Keratinocyte (primary cell): ENCODE results near the gene TRPM2. TPM values are rescaled to one million over a fixed set of nuclear protein-coding genes. Genes with fewer than 3 reads are reported as not detected.

Experiments used
- DNase-seq: peaks from one replicate; pipeline ENCODE4 v3.0.0-alpha.2; 2011; ENCODE audit warnings: low read depth, missing footprints, low spot score
- FAIRE-seq: peaks from 2 replicates; lab custom pipeline; 2011; peaks lifted over from hg19 to GRCh38; lab: Jason Lieb, UNC
- H2AFZ ChIP-seq: 2 replicates; pipeline ENCODE4 v1.6.0; 2012; ENCODE audit warnings: low read length, control low read depth, inconsistent platforms; ENCODE audit not compliant: control insufficient read depth
- H3K27ac ChIP-seq: 2 replicates; pipeline ENCODE4 v1.5.1; 2011; ENCODE audit warnings: low read length; ENCODE audit not compliant: control insufficient read depth, insufficient read depth
- H3K27me3 ChIP-seq: 3 replicates; pipeline ENCODE4 v1.6.0; 2011; ENCODE audit warnings: low read length; ENCODE audit not compliant: control insufficient read depth, insufficient read depth; ENCODE audit errors: extremely low read depth
- H3K36me3 ChIP-seq, 2 experiments: 2 replicates in 1 of 2; 3 replicates in 1 of 2; pipeline ENCODE4 v1.5.1; 2011; ENCODE audit warnings: low read length in 2 of 2, mild to moderate bottlenecking in 1 of 2; ENCODE audit not compliant: control insufficient read depth in 2 of 2, insufficient read depth in 2 of 2; ENCODE audit errors: extremely low read depth in 1 of 2
- H3K4me1 ChIP-seq: 3 replicates; pipeline ENCODE4 v1.5.1; 2011; ENCODE audit warnings: low read length; ENCODE audit not compliant: control insufficient read depth, insufficient read depth; ENCODE audit errors: extremely low read depth
- H3K4me2 ChIP-seq: 3 replicates; pipeline ENCODE4 v1.6.0; 2011; ENCODE audit warnings: low read depth, low read length; ENCODE audit not compliant: control insufficient read depth, insufficient read depth; ENCODE audit errors: extremely low read depth
- H3K4me3 ChIP-seq, 3 experiments: fragments of 200-600 bp in 1 of 3; sonication (generic) in 1 of 3; 2 replicates in 2 of 3; 3 replicates in 1 of 3; pipeline ENCODE4 v1.5.1; 2011 to 2016; ENCODE audit warnings: low read length in 3 of 3, mild to moderate bottlenecking in 3 of 3, control low read depth in 2 of 3, inconsistent platforms in 1 of 3, low read depth in 1 of 3, mixed read lengths in 1 of 3, mixed run types in 1 of 3, moderate library complexity in 1 of 3; ENCODE audit not compliant: control insufficient read depth in 2 of 3, insufficient read depth in 2 of 3; ENCODE audit errors: extremely low read depth in 1 of 3
- H3K79me2 ChIP-seq: 2 replicates; pipeline ENCODE4 v1.6.0; 2012; ENCODE audit warnings: low read length; ENCODE audit not compliant: control insufficient read depth, insufficient read depth
- H3K9ac ChIP-seq: 3 replicates; pipeline ENCODE4 v1.6.0; 2011; ENCODE audit warnings: low read length; ENCODE audit not compliant: control insufficient read depth, insufficient read depth; ENCODE audit errors: extremely low read depth
- H3K9me1 ChIP-seq: 3 replicates; pipeline ENCODE4 v1.6.0; 2011; ENCODE audit warnings: low read length; ENCODE audit not compliant: control insufficient read depth, insufficient read depth; ENCODE audit errors: extremely low read depth
- H3K9me3 ChIP-seq: 2 replicates; pipeline ENCODE4 v1.5.1; 2012; ENCODE audit warnings: low read depth, low read length; ENCODE audit not compliant: control insufficient read depth
- H4K20me1 ChIP-seq: 3 replicates; pipeline ENCODE4 v1.6.0; 2011; ENCODE audit warnings: low read length; ENCODE audit not compliant: control insufficient read depth, insufficient read depth; ENCODE audit errors: extremely low read depth
- EZH2 ChIP-seq: IDR thresholded peaks from one replicate; pipeline ENCODE4 v1.6.1; 2012; ENCODE audit warnings: inconsistent platforms, mild to moderate bottlenecking, low read length, moderate library complexity
- dilution Hi-C: fragments of 300-500 bp; cut with MboI; formaldehyde crosslinking; loops from one replicate; pipeline ENCODE4 v1.7.0; 2020; ENCODE audit warnings: low sequenced_read_pairs; ENCODE audit not compliant: extremely low pct_ligation_motif_present
- polyA plus RNA-seq, 5 experiments: library from polyadenylated mRNA; depleted of rRNA in 3 of 5; stranded (reverse) in 3 of 5; stranded (forward) in 1 of 5; unstranded in 1 of 5; fragments of >200 nt; gene quantifications; 1 replicate in 1 of 5; 2 replicates in 3 of 5; 3 replicates in 1 of 5; pipeline versions ENCODE4 v1.2.1 to v1.2.3, GENCODE V29; 2011 to 2012; ENCODE audit warnings: missing spikeins in 2 of 5, low read depth in 1 of 5, low replicate concordance in 1 of 5
- TF ChIP-seq, protein P1 (sequence below), 3 experiments: IDR thresholded peaks in 1 of 3; conservative IDR thresholded peaks in 1 of 3; optimal IDR thresholded peaks in 1 of 3; 2 replicates in 2 of 3; 3 replicates in 1 of 3; pipeline versions ENCODE3 to v1.5.1; 2011; ENCODE audit warnings: low read length in 3 of 3, mild to moderate bottlenecking in 3 of 3, moderate library complexity in 2 of 3, control low read depth in 1 of 3, inconsistent platforms in 1 of 3; ENCODE audit not compliant: insufficient read depth in 2 of 3; ENCODE audit errors: extremely low read depth in 1 of 3

The TRPM2 gene
- polyA plus RNA-seq, 1 donor (not counting 4 experiments of a cell fraction or from before 2014, with no cell fraction given), result 0.31 TPM

DNA sequence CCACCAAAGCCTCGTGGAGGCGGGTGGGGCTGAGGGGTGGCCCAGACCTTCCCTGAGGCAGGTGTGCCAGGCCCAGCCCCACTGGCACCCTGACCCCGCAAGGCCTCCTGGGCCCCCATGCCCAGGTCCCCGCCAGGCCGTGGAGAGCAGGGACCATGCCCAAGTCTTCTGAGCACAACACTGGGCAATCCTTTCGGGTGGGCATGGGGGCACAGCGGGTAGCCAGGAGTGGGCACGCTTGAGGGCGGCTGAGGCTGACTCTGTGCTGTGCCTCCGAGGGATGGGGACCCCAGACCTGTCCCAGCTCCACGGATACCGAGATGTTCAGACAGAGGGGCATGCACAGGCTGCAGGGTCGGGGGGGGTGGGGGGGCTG lies 27.2 kb upstream of the TRPM2 start:
- peaks cover 8 to 20% of the 10 kb centered on the region in 2 experiments for H3K36me3 ChIP-seq
- TF ChIP-seq, protein P1, sequence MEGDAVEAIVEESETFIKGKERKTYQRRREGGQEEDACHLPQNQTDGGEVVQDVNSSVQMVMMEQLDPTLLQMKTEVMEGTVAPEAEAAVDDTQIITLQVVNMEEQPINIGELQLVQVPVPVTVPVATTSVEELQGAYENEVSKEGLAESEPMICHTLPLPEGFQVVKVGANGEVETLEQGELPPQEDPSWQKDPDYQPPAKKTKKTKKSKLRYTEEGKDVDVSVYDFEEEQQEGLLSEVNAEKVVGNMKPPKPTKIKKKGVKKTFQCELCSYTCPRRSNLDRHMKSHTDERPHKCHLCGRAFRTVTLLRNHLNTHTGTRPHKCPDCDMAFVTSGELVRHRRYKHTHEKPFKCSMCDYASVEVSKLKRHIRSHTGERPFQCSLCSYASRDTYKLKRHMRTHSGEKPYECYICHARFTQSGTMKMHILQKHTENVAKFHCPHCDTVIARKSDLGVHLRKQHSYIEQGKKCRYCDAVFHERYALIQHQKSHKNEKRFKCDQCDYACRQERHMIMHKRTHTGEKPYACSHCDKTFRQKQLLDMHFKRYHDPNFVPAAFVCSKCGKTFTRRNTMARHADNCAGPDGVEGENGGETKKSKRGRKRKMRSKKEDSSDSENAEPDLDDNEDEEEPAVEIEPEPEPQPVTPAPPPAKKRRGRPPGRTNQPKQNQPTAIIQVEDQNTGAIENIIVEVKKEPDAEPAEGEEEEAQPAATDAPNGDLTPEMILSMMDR (optimal IDR thresholded peaks at IDR 0.05 in 1 of 3, IDR thresholded peaks at IDR 0.05 in 1 of 3, conservative IDR thresholded peaks at IDR 0.05 in 1 of 3; ENCODE audit: extremely low read depth in 1 of 3, insufficient read depth in 2 of 3, low read length in 3 of 3), result no peak

GRCh38 chr21:44326716-44327602 lies 26.5 kb upstream of the TRPM2 start:
- H3K79me2 ChIP-seq, result no peaks in the 10 kb centered on the region
- no peaks in the 10 kb centered on the region for H3K27me3 ChIP-seq
- no peak overlapping the region for H3K4me2 ChIP-seq
- H3K4me1 ChIP-seq, result no peaks in the 10 kb centered on the region
- DNase-seq, result no peak
- no peaks in the 10 kb centered on the region for H4K20me1 ChIP-seq
- no peak overlapping the region for H3K27ac ChIP-seq
- TF ChIP-seq, protein P1 (optimal IDR thresholded peaks at IDR 0.05 in 1 of 3, IDR thresholded peaks at IDR 0.05 in 1 of 3, conservative IDR thresholded peaks at IDR 0.05 in 1 of 3; ENCODE audit: extremely low read depth in 1 of 3, insufficient read depth in 2 of 3, low read length in 3 of 3), result no peak
- no peak for TF ChIP-seq EZH2
- no peak for FAIRE-seq
- dilution Hi-C loops, result no loop called here
- peaks cover 6 to 20% of the 10 kb centered on the region in 2 experiments for H3K36me3 ChIP-seq
- no peaks in the 10 kb centered on the region for H3K9me3 ChIP-seq
- no peaks in the 10 kb centered on the region for H3K9me1 ChIP-seq
- H3K9ac ChIP-seq, result no peak overlapping the region
- no peak overlapping the region for H3K4me3 ChIP-seq
- H2AFZ ChIP-seq, result no peak overlapping the region

More for the DNA sequence above, 27.2 kb upstream of the TRPM2 start:
- no peaks in the 10 kb centered on the region for H3K9me1 ChIP-seq
- H3K27ac ChIP-seq, result no peak overlapping the region
- H3K9me3 ChIP-seq, result no peaks in the 10 kb centered on the region
- no peaks in the 10 kb centered on the region for H3K79me2 ChIP-seq
- no peaks in the 10 kb centered on the region for H3K27me3 ChIP-seq
- H3K4me3 ChIP-seq, result no peak overlapping the region
- dilution Hi-C loops, result no loop called here
- DNase-seq (no peak), FAIRE-seq (no peak)
- H3K9ac ChIP-seq, result no peak overlapping the region
- no peak overlapping the region for H3K4me2 ChIP-seq
- no peaks in the 10 kb centered on the region for H4K20me1 ChIP-seq
- no peak overlapping the region for H2AFZ ChIP-seq
- no peaks in the 10 kb centered on the region for H3K4me1 ChIP-seq
